Mucosa of rectum (tissue), 2 donors: ENCODE results near the gene CFAP210.
"Not testable (repeated sequence)": the region's sequence is repeated elsewhere in the genome, so short reads cannot be mapped to it uniquely, and the experiment has no call there.

ENCODE experiments used
- H3K27ac ChIP-seq, 2 donors: one replicate each; pipeline ENCODE4 v1.7.0; 2013; ENCODE audit warnings: inconsistent platforms in 2 of 2, low read depth in 2 of 2, low read length in 2 of 2
- H3K27me3 ChIP-seq, 2 donors: one replicate each; pipeline ENCODE4 v1.7.0; 2013; ENCODE audit warnings: low read length in 2 of 2; ENCODE audit not compliant: control insufficient read depth in 2 of 2, insufficient read depth in 2 of 2
- H3K36me3 ChIP-seq, 2 donors: one replicate each; pipeline ENCODE4 v1.7.0; 2013; ENCODE audit warnings: low read length in 2 of 2; ENCODE audit not compliant: control insufficient read depth in 2 of 2, insufficient read depth in 2 of 2
- H3K4me1 ChIP-seq, 2 donors: one replicate each; pipeline ENCODE4 v1.7.0; 2013; ENCODE audit warnings: low read length in 2 of 2, mild to moderate bottlenecking in 1 of 2; ENCODE audit not compliant: control insufficient read depth in 2 of 2, insufficient read depth in 2 of 2
- H3K4me3 ChIP-seq, 2 donors: one replicate each; pipeline ENCODE4 v1.7.0; 2013; ENCODE audit warnings: low read length in 2 of 2
- H3K9ac ChIP-seq, 2 donors: one replicate each; pipeline ENCODE4 v1.7.0; 2013; ENCODE audit warnings: low read length in 2 of 2, low read depth in 1 of 2, mild to moderate bottlenecking in 1 of 2
- H3K9me3 ChIP-seq, 2 donors: one replicate each; pipeline ENCODE4 v1.7.0; 2013; ENCODE audit warnings: low read length in 2 of 2; ENCODE audit not compliant: control insufficient read depth in 2 of 2
- donor health status: healthy.
- donor health status: Normal muscosa, but diverticular disease.

CFAP210 gene

DNA sequence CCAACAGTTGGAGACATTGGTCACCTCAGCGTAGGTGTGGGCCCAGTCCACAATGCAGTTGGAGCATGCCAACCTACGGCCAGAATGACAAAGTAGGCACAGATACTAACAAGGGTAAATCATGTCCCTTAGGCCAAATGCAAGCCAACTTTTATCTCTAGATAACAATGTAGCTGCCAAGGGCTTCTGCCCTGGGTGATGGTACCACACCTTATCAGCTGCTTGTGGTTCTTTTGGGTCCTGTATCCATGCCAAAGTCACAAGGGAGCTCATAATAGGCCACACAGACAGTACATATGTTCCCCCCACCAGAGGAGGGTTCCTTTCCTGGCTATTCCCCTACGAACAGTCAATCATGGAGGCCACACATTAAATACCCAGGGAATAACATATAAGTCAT is 19.1 kb upstream of the CFAP210 start:
- no peak overlapping the region for H3K9ac ChIP-seq
- H3K27me3 ChIP-seq: no peaks in the 10 kb centered on the region
- H3K4me1 ChIP-seq: peaks cover 65 to 72% of the 10 kb centered on the region in 2 donors
- H3K27ac ChIP-seq: peak overlapping the region; percentile 66 to 74
- H3K36me3 ChIP-seq: no peaks in the 10 kb centered on the region
- H3K9me3 ChIP-seq: no peaks in the 10 kb centered on the region
- peak overlapping the region; percentile 24 to 26 for H3K4me3 ChIP-seq

DNA sequence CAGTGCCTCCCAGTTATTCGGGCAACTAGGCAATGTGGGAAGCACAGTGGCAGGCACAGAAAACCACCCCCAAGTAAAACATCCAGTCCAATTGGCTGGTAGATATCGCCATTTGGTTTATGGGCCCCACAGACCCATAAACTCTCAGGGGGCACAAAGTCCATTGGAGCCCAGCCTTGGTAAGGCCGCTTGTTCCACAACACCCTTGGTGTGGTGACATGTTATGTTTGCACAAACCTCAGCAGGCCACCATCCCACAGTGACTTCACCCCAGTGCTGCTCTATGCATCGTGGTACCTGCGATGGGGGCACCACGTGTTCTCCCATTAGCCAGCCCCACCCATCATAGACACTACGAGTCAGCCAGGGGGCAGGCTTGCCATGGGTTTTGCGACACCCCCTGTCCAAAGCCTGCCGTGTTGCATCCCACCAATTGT is 18.6 kb upstream of the CFAP210 start:
- no peak overlapping the region for H3K9ac ChIP-seq
- H3K4me3 ChIP-seq: peak overlapping the region; percentile 24 to 26
- H3K27ac ChIP-seq: peak overlapping the region; percentile 66 to 83
- peaks cover 65 to 72% of the 10 kb centered on the region in 2 donors for H3K4me1 ChIP-seq
- no peaks in the 10 kb centered on the region for H3K27me3 ChIP-seq
- H3K36me3 ChIP-seq: no peaks in the 10 kb centered on the region
- H3K9me3 ChIP-seq: no peaks in the 10 kb centered on the region

DNA sequence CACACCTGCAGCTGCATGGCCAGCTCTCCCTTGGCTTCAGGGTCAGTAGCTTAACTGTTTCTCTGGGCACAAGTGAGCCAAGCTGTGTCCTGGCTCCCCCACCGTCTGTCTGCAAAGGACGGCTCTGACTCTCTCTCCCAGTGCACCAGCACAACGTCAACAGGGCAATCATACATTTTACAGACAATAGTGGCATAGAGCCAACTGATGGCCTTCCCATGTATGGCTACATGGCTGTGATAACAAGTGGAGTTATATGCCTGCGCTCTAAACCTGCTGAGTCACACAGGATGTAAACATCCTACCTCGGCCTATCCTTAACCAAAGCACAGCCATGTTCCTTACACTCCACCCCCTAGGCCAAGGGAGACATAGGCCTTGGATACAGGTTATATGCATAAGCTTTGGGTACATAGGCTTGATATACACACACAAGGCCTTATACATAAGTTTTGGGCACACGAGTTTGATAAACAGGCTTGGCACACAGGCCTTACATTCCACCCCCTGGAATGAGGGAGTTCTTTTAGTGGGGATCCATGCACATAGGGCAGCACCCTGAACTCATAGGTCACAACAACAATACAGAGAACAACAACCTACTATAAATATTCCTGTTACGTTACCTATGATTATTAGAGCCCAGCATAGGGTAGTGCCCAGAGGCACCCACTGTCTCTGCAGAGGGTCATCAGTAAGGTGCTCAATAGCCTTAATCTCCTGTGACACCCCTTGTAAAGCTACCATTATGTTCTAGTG is 17.7 kb upstream of the CFAP210 start:
- Histone ChIP-seq H3K4me1 (peaks cover 59 to 65% of the 10 kb centered on the region in 2 donors), H3K27me3 (no peaks in the 10 kb centered on the region), H3K36me3 (no peaks in the 10 kb centered on the region), H3K9me3 (no peaks in the 10 kb centered on the region), H3K27ac (peak overlapping the region; percentile 81 to 83), H3K4me3 (no peak overlapping the region), H3K9ac (peak overlapping the region; percentile 26 to 34)

DNA sequence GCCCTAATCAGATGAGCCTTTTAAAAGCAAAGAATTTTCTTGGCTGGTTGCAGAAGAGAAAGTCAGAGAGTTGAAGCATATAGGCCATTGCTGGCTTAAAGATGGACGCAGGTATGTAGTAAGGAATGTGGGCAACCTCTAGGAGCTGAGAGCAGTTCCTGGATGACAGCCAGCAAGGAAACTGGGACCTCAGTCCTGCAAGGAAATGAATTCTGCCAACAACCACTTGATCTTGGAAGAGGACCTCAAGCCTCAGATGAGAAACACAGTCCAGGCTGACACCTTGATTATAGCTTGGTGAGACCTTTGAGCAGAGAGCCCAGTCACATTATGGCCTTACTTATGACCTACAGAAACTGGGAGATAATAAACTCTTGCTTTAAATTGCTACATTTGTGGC is 15.8 kb upstream of the CFAP210 start:
- H3K27me3 ChIP-seq: no peaks in the 10 kb centered on the region
- no peak overlapping the region for H3K9ac ChIP-seq
- H3K9me3 ChIP-seq: no peaks in the 10 kb centered on the region
- H3K4me3 ChIP-seq: no peak overlapping the region
- peaks cover 44 to 48% of the 10 kb centered on the region in 2 donors for H3K4me1 ChIP-seq
- H3K27ac ChIP-seq: peak overlapping the region; percentile 34 to 53
- no peaks in the 10 kb centered on the region for H3K36me3 ChIP-seq

DNA sequence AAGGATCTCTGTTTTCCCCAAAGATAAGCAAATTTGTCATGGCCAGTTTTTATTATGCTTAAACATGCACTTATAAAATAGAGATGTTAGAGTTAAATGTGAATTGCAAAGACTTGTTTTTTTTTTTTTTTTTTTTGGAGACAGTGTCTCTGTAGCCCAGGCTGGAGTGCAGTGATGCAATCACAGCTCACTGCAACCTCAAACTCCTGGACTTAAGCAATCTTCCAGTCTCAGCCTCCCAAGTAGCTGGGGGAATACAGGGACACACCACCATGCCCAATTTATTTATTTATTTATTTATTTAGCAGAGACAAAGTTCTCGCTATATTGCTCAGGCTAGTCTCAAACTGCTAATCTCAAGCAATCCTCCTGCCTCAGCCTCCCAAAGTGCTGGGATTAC is 15.1 kb upstream of the CFAP210 start:
- Histone ChIP-seq H3K4me3 (no peak overlapping the region), H3K4me1 (peaks cover 38 to 41% of the 10 kb centered on the region in 2 donors), H3K27ac (peak overlapping the region; percentile 34 to 53), H3K9ac (no peak overlapping the region), H3K27me3 (no peaks in the 10 kb centered on the region), H3K9me3 (no peaks in the 10 kb centered on the region), H3K36me3 (no peaks in the 10 kb centered on the region)

DNA sequence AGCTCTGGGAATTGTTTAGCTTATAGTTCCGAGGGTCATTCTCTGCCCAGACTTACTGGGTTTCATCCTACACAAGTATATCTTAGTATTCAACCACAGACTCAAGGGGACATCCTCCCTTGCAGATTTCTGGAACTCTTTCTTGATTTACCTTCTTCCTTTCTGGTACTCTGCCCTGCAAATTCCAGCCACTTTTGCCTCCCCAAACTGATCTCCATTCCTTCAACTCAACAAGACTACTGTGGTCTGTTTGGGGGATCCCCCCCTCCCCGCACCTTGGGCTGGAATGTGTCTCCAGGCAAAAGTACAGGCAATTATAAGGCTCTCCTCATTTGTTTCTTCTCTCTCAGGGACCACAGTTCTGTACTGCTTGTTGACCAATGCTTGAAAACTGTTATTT is 13.4 kb upstream of the CFAP210 start:
- H3K9me3 ChIP-seq: no peaks in the 10 kb centered on the region
- H3K4me1 ChIP-seq: peaks cover 24 to 27% of the 10 kb centered on the region in 2 donors
- H3K4me3 ChIP-seq: no peak overlapping the region
- H3K27ac ChIP-seq: no peak overlapping the region
- H3K9ac ChIP-seq: no peak overlapping the region
- no peaks in the 10 kb centered on the region for H3K27me3 ChIP-seq
- no peaks in the 10 kb centered on the region for H3K36me3 ChIP-seq

DNA sequence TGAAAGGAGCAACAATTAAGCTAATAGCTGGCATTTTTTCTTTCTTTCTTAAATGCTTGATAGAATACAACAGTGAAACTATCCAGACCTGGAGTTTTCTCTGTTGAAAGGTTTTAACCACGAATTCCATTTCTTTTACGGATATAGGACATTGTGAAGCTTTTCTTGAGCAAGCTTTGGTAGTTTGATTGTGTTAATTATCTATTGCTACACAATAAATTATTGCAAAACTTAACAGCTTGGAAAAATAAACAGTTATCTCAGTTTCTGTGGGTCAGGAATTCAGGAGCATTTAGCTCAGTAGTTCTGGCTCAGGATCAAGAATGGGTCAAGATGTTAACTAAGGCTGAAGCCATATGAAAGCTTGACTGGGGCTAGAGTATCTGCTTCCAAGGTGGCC is 11.7 kb upstream of the CFAP210 start:
- Histone ChIP-seq H3K27me3 (no peaks in the 10 kb centered on the region), H3K4me3 (no peak overlapping the region), H3K36me3 (peaks cover 0 to 5% of the 10 kb centered on the region in 2 donors), H3K27ac (no peak overlapping the region), H3K9me3 (no peaks in the 10 kb centered on the region), H3K9ac (no peak overlapping the region), H3K4me1 (peaks cover 10 to 14% of the 10 kb centered on the region in 2 donors)

DNA sequence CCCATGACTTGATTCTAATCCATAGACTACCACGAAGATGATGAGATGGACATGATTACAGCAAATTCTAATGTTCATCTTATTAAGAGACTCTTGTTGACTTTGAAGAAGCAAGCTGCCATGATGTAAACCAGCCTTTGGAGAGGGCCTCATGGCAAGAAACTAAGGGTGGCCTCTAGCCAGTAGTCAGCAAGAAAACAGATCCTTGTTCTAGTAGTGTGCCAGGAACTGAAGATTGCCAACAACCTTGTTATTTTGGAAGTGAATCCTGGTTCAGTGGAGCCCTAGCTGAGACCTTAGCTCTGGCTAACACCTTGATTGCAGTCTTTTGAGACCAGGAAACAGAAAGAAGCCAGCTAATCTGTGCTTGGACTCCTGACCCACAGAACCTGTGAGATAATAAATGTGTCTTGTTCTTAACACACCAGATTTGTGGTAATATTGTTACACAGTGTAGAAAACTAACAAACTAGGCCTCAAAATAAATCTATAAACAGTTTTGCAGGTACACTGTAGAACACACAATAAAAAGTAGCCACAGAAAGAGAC is 10.0 kb upstream of the CFAP210 start:
- no peaks in the 10 kb centered on the region for H3K9me3 ChIP-seq
- no peaks in the 10 kb centered on the region for H3K27me3 ChIP-seq
- H3K27ac ChIP-seq: peak overlapping the region; percentile 23 to 33
- peaks cover 0 to 6% of the 10 kb centered on the region in 2 donors for H3K36me3 ChIP-seq
- H3K4me3 ChIP-seq: no peak overlapping the region
- H3K9ac ChIP-seq: no peak overlapping the region
- no peaks in the 10 kb centered on the region for H3K4me1 ChIP-seq

DNA sequence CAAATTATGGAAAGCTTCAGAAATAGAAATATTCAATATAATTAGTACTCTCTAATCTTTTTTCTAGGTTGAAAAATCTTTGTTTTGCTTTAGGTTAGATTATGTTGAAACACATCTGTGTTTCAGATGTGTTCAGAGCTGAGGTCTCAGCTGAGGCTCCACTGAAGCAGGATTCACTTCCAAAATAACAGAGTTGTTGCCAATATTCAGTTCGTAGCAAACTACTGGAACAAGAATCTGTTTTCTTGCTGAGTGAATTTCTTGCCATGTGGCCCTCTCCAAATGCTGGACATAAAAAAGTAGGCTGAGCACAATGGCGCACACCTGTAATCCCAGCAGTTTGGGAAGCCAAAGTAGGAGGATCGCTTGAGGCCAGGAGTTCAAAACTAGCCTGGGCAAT is 8.8 kb upstream of the CFAP210 start:
- H3K9me3 ChIP-seq: no peaks in the 10 kb centered on the region
- H3K27ac ChIP-seq: no peak overlapping the region
- H3K27me3 ChIP-seq: no peaks in the 10 kb centered on the region
- H3K4me1 ChIP-seq: no peaks in the 10 kb centered on the region
- no peak overlapping the region for H3K9ac ChIP-seq
- no peak overlapping the region for H3K4me3 ChIP-seq
- peaks cover 2 to 9% of the 10 kb centered on the region in 2 donors for H3K36me3 ChIP-seq

DNA sequence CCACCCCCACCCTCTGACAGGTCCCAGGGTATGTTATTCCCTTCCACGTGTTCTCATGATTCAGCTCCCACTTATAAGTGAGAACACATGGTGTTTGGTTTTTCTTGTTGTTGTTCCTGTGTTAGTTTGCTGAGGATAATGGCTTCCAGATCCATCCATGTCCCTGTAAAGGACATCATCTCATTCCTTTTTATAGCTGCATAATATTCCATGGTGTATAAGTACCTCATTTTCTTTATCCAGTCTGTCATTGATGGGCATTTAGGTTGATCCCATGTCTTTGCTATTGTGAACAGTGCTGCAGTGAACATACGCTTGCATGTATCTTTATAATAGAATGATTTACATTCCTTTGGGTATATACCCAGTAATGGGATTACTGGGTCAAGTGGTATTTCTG is 5.0 kb upstream of the CFAP210 start:
- H3K36me3 ChIP-seq: peaks cover 2 to 11% of the 10 kb centered on the region in 2 donors
- not testable (repeated sequence) for H3K4me3 ChIP-seq, H3K27me3 ChIP-seq, H3K9me3 ChIP-seq, H3K27ac ChIP-seq, H3K4me1 ChIP-seq, H3K9ac ChIP-seq
